GM23338 (cell line): ENCODE data around the gene SEC11C. TPM values are rescaled to one million over a fixed set of nuclear protein-coding genes. Genes with fewer than 3 reads are reported as not detected.
A peak's percentile ranks its signal among the peaks of the same experiment; 100 is the strongest.

Experiments
- ATAC-seq: fragments of 200-7000 bp; cut with Tn5 transposase; 3 replicates; pipeline ENCODE4 v1.9.1; 2020
- DNase-seq: peaks from one replicate; pipeline ENCODE4 v3.0.0-alpha.2; 2015; ENCODE audit warnings: low spot score
- H2AFZ ChIP-seq: fragments of 200-600 bp; sonication (generic); 2 replicates; pipeline ENCODE4 v1.8.0; 2016; ENCODE audit warnings: antibody characterized with exemption, mild to moderate bottlenecking, moderate library complexity
- H3F3A ChIP-seq: fragments of 200-600 bp; sonication (generic); replicated peaks from 2 replicates; pipeline ENCODE4 v1.8.0; 2017; ENCODE audit warnings: antibody characterized with exemption, mixed run types, low read depth
- H3K27ac ChIP-seq: fragments of 200-600 bp; sonication (generic); 2 replicates; pipeline ENCODE4 v1.6.1; 2016; ENCODE audit warnings: low read depth
- H3K27me3 ChIP-seq: fragments of 200-600 bp; sonication (generic); 2 replicates; pipeline ENCODE4 v1.8.0; 2016; ENCODE audit warnings: mild to moderate bottlenecking, mixed run types, moderate library complexity; ENCODE audit not compliant: insufficient read depth
- H3K36me3 ChIP-seq: fragments of 200-600 bp; sonication (generic); 2 replicates; pipeline ENCODE4 v1.8.0; 2016; ENCODE audit warnings: mild to moderate bottlenecking; ENCODE audit not compliant: insufficient read depth
- H3K4me1 ChIP-seq: fragments of 200-600 bp; sonication (generic); 2 replicates; pipeline ENCODE4 v1.8.0; 2016; ENCODE audit warnings: mild to moderate bottlenecking, moderate library complexity; ENCODE audit not compliant: insufficient read depth
- H3K4me2 ChIP-seq: fragments of 200-600 bp; sonication (generic); 2 replicates; pipeline ENCODE4 v1.7.1; 2017; ENCODE audit warnings: mixed run types
- H3K4me3 ChIP-seq: fragments of 200-600 bp; sonication (generic); 2 replicates; pipeline ENCODE4 v1.6.1; 2016; ENCODE audit warnings: mixed run types
- H3K79me2 ChIP-seq: fragments of 200-600 bp; sonication (generic); replicated peaks from 2 replicates; pipeline ENCODE4 v1.8.0; 2017; ENCODE audit warnings: mild to moderate bottlenecking; ENCODE audit not compliant: insufficient read depth
- H3K9me2 ChIP-seq: fragments of 200-600 bp; sonication (generic); 2 replicates; pipeline ENCODE4 v1.8.0; 2017; ENCODE audit not compliant: insufficient read depth
- H4K20me1 ChIP-seq: fragments of 200-600 bp; sonication (generic); replicated peaks from 2 replicates; pipeline ENCODE4 v1.8.0; 2017; ENCODE audit warnings: mild to moderate bottlenecking; ENCODE audit not compliant: insufficient read depth
- H3K27ac Mint-ChIP-seq: 2 replicates; pipeline ENCODE4 v1.8.0; 2020; ENCODE audit warnings: inconsistent platforms, mild to moderate bottlenecking, moderate library complexity, mixed read lengths
- H3K27me3 Mint-ChIP-seq: 3 replicates; pipeline ENCODE4 v1.8.0; 2022; ENCODE audit warnings: low read depth, mild to moderate bottlenecking, moderate library complexity, mixed read lengths, inconsistent platforms; ENCODE audit not compliant: insufficient read depth, poor library complexity
- H3K36me3 Mint-ChIP-seq: 3 replicates; pipeline ENCODE4 v1.8.0; 2021; ENCODE audit warnings: low read depth, mild to moderate bottlenecking, inconsistent platforms, moderate library complexity, mixed read lengths
- H3K4me1 Mint-ChIP-seq: 3 replicates; pipeline ENCODE4 v1.8.0; 2020; ENCODE audit warnings: mild to moderate bottlenecking, inconsistent platforms, mixed read lengths
- H3K4me3 Mint-ChIP-seq: 3 replicates; pipeline ENCODE4 v1.8.0; 2021; ENCODE audit warnings: moderate library complexity, mild to moderate bottlenecking, inconsistent platforms, mixed read lengths
- H3K9me3 Mint-ChIP-seq: 3 replicates; pipeline ENCODE4 v1.8.0; 2020; ENCODE audit warnings: moderate library complexity, mild to moderate bottlenecking, inconsistent platforms, mixed read lengths
- CREB1 ChIP-seq: fragments of 250-450 bp; sonication (Bioruptor Pico); IDR thresholded peaks from 2 replicates; pipeline ENCODE4 v1.5.0; 2020; ENCODE audit warnings: low read depth, mild to moderate bottlenecking, moderate library complexity
- CTCF ChIP-seq, 2 experiments: fragments of 200-600 bp in 1 of 2; sonication (generic) in 1 of 2; conservative IDR thresholded peaks; 2 replicates each; pipeline versions ENCODE4 v1.5.1 to v1.6.1; 2016 to 2017; ENCODE audit warnings: antibody characterized with exemption in 2 of 2, low read depth in 2 of 2, mild to moderate bottlenecking in 2 of 2, moderate library complexity in 1 of 2
- ETS1 ChIP-seq: IDR thresholded peaks from 2 replicates; pipeline ENCODE4 v1.6.1; 2016; ENCODE audit warnings: antibody characterized with exemption
- EZH2 ChIP-seq: fragments of 200-600 bp; sonication (generic); IDR thresholded peaks from one replicate; pipeline ENCODE4 v1.8.0; 2017; ENCODE audit warnings: antibody characterized with exemption, mild to moderate bottlenecking, low read depth; ENCODE audit not compliant: unreplicated experiment
- JUNB ChIP-seq: IDR thresholded peaks from one replicate; pipeline ENCODE4 v1.6.1; 2016; ENCODE audit warnings: antibody characterized with exemption; ENCODE audit not compliant: unreplicated experiment
- NANOG ChIP-seq: IDR thresholded peaks from 2 replicates; pipeline ENCODE4 v1.6.1; 2016; ENCODE audit warnings: antibody characterized with exemption, borderline replicate concordance
- POLR2AphosphoS5 ChIP-seq: IDR thresholded peaks from 2 replicates; pipeline ENCODE4 v1.6.1; 2016; ENCODE audit warnings: antibody characterized with exemption, low read depth
- REST ChIP-seq: IDR thresholded peaks from one replicate; pipeline ENCODE4 v1.6.1; 2018; ENCODE audit warnings: antibody characterized with exemption; ENCODE audit not compliant: unreplicated experiment
- STAT1 ChIP-seq: IDR thresholded peaks from one replicate; pipeline ENCODE4 v1.6.1; 2016; ENCODE audit warnings: antibody characterized with exemption; ENCODE audit not compliant: unreplicated experiment
- ZNF114 ChIP-seq: fragments of 250-450 bp; sonication (Bioruptor Pico); IDR thresholded peaks from 2 replicates; pipeline ENCODE4 v1.5.0; 2020; ENCODE audit warnings: mild to moderate bottlenecking, moderate library complexity
- ZNF331 ChIP-seq: fragments of 250-450 bp; sonication (Bioruptor Pico); IDR thresholded peaks from 2 replicates; pipeline ENCODE4 v1.5.0; 2020; ENCODE audit warnings: low read depth, mild to moderate bottlenecking, moderate library complexity
- ZNF462 ChIP-seq: fragments of 250-450 bp; sonication (Bioruptor Pico); IDR thresholded peaks from 2 replicates; pipeline ENCODE4 v1.5.0; 2020; ENCODE audit warnings: mild to moderate bottlenecking, moderate library complexity
- polyA plus RNA-seq: library from polyadenylated mRNA; unstranded; fragments of >200 nt; fragmentation: Nextera tagmentation; extraction: Ambion mirVana; gene quantifications from 2 replicates; pipeline ENCODE4 v1.2.1, GENCODE V29; 2016
- total RNA-seq: library from RNA; depleted of rRNA; stranded (reverse); fragments of >200 nt; shearing (Covaris generic); gene quantifications from 2 replicates; pipeline ENCODE4 v1.2.3, GENCODE V29; 2014

SEC11C gene
- total and polyA plus RNA-seq, 2 experiments from 2014 or later: 31.7 to 169 TPM

- peaks cover 16% of the 10 kb centered on the region for H3K4me1 Mint-ChIP-seq
- H3K36me3 Mint-ChIP-seq: no peaks in the 10 kb centered on the region
- H3K9me3 Mint-ChIP-seq: no peaks in the 10 kb centered on the region
- TF ChIP-seq ZNF114 (CRISPR knock-in tag) (no peak), ZNF462 (CRISPR knock-in tag) (no peak), ZNF331 (CRISPR knock-in tag) (no peak), CREB1 (CRISPR knock-in tag) (no peak), JUNB (no peak), POLR2AphosphoS5 (no peak), STAT1 (no peak), NANOG (no peak), REST (no peak), CTCF (conservative IDR thresholded peaks at IDR 0.05; ENCODE audit: low read depth in 2 of 2) (no peak), ETS1 (no peak), EZH2 (no peak)
- Histone ChIP-seq H2AFZ (peak overlapping the region; percentile 47; the same call in 1 of the 2 replicates), H3K4me1 (peaks cover 8% of the 10 kb centered on the region; the same call in 1 of the 2 replicates), H3K36me3 (no peaks in the 10 kb centered on the region), H3K4me3 (no peak overlapping the region), H3K4me2 (no peak overlapping the region), H3F3A (no peaks in the 10 kb centered on the region), H3K9me2 (no peaks in the 10 kb centered on the region), H3K27ac (no peak overlapping the region), H3K79me2 (no peaks in the 10 kb centered on the region), H3K27me3 (no peaks in the 10 kb centered on the region), H4K20me1 (no peaks in the 10 kb centered on the region)
- H3K4me3 Mint-ChIP-seq: no peak overlapping the region
- ATAC-seq: no peak
- DNase-seq: no peak
- H3K27me3 Mint-ChIP-seq: peaks cover 2% of the 10 kb centered on the region
- H3K27ac Mint-ChIP-seq: no peak overlapping the region
Observed at GRCh38 chr18:59196161-59196725, 56.6 kb downstream of the SEC11C start.
